Astrocyte of the cerebellum (primary cell): ENCODE data around the gene VDAC1.

Source experiments
- DNase-seq: peaks from one replicate; pipeline ENCODE4 v3.0.0-alpha.2; 2011; ENCODE audit warnings: low read depth
- H3K4me3 ChIP-seq: 2 replicates; pipeline ENCODE4 v1.5.1; 2011; ENCODE audit warnings: mild to moderate bottlenecking, low read depth, low read length, moderate library complexity
- in situ Hi-C: cut with HindIII; loops from 2 replicates; pipeline ENCODE4 v1.10.0; 2017; ENCODE audit warnings: low sequenced_read_pairs
- TF ChIP-seq, protein P1 (sequence below): IDR thresholded peaks from 2 replicates; pipeline ENCODE4 v1.5.1; 2012; ENCODE audit warnings: low read length, low read depth, moderate library complexity, mild to moderate bottlenecking; ENCODE audit errors: missing control alignments

Gene VDAC1

DNA sequence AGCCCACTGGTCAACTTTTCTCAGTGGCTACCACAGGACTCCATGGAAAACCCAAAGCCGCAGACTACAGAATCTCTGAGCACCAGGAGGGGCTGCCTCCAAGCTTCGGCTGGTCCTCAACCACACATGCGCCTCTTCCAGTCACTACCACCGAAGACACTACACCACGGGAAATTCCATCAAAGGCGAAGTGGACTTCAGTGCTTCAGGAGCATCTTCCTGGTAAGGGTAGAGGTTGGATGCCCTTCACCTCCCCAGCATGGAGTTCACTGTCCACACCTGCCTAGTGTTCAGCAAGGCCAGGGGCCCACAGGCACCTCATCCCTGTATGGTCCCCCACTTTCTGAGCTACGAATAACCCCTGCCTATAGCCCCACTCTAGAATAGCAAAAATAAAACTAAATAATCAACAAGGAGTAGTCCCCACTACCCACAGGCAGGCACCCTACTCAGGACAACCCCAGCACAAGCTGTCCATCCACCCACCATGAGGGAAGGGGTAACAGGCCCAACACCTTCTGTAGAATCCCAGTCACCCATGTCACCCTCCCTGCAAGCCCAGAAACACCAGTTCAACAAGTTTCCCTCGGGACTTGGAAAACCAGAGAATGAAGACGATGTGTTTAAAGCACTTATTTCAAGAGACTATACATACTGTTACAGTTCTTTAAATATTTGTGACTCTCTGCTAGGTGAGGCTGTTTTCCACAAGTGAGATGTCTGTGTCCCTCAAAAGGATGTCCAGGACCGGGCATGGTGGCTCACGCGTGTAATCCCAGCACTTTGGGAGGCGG is 2.6 kb downstream of the VDAC1 start:
- TF ChIP-seq, protein P1, sequence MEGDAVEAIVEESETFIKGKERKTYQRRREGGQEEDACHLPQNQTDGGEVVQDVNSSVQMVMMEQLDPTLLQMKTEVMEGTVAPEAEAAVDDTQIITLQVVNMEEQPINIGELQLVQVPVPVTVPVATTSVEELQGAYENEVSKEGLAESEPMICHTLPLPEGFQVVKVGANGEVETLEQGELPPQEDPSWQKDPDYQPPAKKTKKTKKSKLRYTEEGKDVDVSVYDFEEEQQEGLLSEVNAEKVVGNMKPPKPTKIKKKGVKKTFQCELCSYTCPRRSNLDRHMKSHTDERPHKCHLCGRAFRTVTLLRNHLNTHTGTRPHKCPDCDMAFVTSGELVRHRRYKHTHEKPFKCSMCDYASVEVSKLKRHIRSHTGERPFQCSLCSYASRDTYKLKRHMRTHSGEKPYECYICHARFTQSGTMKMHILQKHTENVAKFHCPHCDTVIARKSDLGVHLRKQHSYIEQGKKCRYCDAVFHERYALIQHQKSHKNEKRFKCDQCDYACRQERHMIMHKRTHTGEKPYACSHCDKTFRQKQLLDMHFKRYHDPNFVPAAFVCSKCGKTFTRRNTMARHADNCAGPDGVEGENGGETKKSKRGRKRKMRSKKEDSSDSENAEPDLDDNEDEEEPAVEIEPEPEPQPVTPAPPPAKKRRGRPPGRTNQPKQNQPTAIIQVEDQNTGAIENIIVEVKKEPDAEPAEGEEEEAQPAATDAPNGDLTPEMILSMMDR, result no peak
- in situ Hi-C loops, result no loop called here
- no peak for DNase-seq
- H3K4me3 ChIP-seq, result no peak overlapping the region

DNA sequence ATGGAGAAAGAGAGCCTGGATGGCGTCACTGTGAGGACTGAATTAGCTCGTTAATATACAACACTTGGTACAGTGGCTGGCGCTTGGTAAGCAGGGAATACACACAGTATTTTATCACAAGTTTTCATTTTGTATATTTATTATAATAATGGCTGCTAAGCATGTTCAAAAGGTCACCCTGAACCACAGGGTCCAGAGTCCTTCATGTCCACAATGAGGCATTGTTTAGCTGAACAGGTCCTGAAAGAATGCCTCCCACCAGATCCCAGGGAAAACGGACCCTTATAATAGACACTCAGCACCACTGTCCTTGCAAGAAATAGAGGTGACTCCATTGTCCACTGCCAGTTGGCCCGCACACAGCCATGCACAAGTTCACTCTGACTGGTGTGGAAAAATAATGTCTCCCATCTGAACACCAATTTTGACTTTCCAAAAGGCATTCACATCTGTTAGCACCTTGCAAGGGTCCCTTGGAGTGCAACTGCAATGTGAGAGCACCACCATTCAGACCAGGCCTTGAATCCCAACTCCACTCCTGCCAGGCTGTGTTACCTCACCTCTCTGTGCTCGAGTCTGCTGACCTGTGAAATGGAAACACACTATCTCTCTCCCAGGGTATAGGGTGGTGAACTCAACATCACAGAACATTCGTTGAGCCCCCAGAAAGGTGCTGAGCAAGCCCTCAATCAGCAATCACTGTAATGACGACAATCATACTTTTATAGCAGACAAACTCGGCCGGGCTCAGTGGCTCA is 3.9 kb downstream of the VDAC1 start:
- TF ChIP-seq, protein P1, result no peak
- in situ Hi-C loops, result no loop called here
- no peak overlapping the region for H3K4me3 ChIP-seq
- no peak for DNase-seq

DNA sequence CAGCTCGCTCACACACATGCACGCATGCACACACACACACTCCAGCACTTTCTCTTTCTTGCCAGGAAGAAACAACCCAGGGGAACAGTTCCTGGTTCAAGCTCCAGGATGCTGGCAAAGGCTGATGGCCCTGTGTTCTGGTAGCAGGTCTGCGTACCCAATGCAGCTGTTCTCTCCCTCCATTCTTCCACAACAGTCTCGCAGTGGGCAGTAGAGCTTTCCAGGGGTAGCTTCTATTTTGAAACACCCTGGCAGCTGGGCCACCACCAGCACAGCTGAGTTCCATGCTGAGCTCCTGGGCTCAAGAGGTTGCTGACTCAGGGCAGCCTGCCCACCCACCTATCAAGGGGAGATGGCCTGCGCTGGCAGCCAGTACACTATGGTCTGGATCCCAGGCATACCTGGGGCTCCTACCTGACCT is 4.7 kb downstream of the VDAC1 start:
- TF ChIP-seq, protein P1, result no peak
- in situ Hi-C loops, result no loop called here
- no peak for DNase-seq
- no peak overlapping the region for H3K4me3 ChIP-seq

DNA sequence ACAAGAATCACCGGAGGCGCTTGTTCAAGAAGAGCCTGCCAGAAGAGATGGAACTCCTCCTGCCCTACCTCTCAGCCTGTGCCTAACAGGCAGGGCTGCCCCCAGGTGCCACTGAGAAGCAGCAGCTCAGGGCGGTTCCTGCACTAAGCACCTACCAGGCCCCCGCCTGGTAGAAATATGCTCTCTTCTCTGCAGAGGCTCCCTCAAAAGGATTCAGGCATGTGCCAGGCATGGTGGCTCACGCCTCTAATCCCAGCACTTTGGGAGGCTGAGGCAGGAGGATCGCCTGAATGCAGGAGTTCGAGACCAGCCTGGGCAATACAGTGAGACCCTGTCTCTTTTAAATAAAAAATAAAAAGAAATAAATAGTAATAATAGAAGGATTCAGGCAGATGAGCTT is 6.0 kb downstream of the VDAC1 start:
- TF ChIP-seq, protein P1, result no peak
- DNase-seq, result no peak
- in situ Hi-C loops, result loop anchor here (25.0 kb wide), 1 partner anchor 912 kb away; no protein-coding TSS in a partner anchor
- H3K4me3 ChIP-seq, result no peak overlapping the region

DNA sequence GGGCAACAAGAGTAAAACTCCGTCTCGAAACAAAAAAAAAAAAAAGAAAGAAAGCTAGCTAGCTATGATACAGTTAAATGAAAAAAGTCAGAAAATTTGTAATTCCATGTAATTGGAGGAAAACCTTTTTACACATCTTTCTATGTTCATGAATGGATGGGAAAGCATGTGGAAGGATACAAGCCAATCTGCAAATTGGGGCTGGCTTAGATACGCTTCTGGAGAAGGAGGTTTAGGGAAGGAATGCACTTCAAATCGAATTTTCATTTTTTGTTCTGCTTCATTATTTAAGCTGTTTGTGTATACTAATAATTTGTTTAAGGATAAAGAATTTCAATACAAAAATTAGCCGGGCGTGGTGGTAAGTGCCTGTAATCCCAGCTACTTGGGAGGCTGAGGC is 6.7 kb downstream of the VDAC1 start:
- no peak overlapping the region for H3K4me3 ChIP-seq
- in situ Hi-C loops, result loop anchor here (25.0 kb wide), 1 partner anchor 911 kb away; no protein-coding TSS in a partner anchor
- TF ChIP-seq, protein P1, result no peak
- DNase-seq, result no peak

DNA sequence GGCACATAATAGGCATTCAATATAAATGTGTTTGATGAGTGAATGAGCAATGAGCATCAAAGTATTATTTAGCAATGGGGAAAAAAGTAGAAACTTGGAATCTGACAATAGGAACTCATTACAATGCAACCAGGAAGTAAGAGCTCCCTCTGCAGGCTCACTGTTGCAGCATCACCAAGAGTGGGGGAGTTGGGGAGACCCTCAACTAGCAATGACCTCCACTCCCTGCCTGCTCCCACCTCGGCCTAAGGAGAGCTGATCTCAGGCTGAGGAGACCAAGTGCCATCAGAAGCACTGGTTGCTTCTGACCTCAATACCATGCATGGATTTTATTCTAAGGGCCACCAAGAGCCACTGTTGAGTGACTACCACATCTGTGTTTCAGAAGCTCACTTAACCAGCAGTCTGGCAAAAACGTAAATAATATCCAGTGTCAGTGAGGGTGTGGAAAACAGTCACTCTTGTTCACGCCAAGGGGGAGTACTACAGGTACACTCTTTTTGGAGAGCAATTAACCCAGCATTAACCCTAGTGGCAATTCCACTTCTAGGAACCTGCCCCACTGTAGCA is 8.0 kb downstream of the VDAC1 start:
- H3K4me3 ChIP-seq, result no peak overlapping the region
- no peak for DNase-seq
- TF ChIP-seq, protein P1, result peak; percentile 59
- in situ Hi-C loops, result loop anchor here (25.0 kb wide), 1 partner anchor 909 kb away; no protein-coding TSS in a partner anchor
